DMS 273 (cell line): ENCODE data around the gene CMTM3.
"Not testable (repeated sequence)": the region's sequence is repeated elsewhere in the genome, so short reads cannot be mapped to it uniquely, and the experiment has no call there.

Experiments
- DNase-seq: peaks from one replicate; lab custom pipeline; 2025; ENCODE audit not compliant: unreplicated experiment; lab: John Stamatoyannopoulos, UW

CMTM3 gene

GRCh38 chr16:66604376-66605176, at the start of gene CMTM3:
TSS of gene CMTM3 (plus strand) at chr16:66604704. CDS start at chr16:66604806, 102 bp downstream.
- peak; percentile 85 for DNase-seq

GRCh38 chr16:66560107-66560506, 44.4 kb upstream of the CMTM3 start:
- no peak for DNase-seq

- no peak for DNase-seq
Observed at GRCh38 chr16:66561381-66562080, 43.0 kb upstream of the CMTM3 start.

- DNase-seq: no peak
Observed at GRCh38 chr16:66562409-66562808, 42.1 kb upstream of the CMTM3 start.

GRCh38 chr16:66562986-66563385, 41.5 kb upstream of the CMTM3 start:
- no peak for DNase-seq

GRCh38 chr16:66563574-66564334, 40.8 kb upstream of the CMTM3 start:
- DNase-seq: no peak

GRCh38 chr16:66566051-66566901, 38.2 kb upstream of the CMTM3 start, which contains the start of gene CMTM1:
TSS of gene CMTM1 (plus strand) at chr16:66566439. CDS start at chr16:66566514, 75 bp downstream.
- DNase-seq: no peak

GRCh38 chr16:66567270-66567669, 37.2 kb upstream of the CMTM3 start:
- DNase-seq: not testable (repeated sequence)

GRCh38 chr16:66568355-66568754, 36.1 kb upstream of the CMTM3 start:
- DNase-seq: no peak

GRCh38 chr16:66569131-66569530, 35.4 kb upstream of the CMTM3 start:
- no peak for DNase-seq

GRCh38 chr16:66569827-66570405, 34.6 kb upstream of the CMTM3 start:
- DNase-seq: no peak

- DNase-seq: no peak
Observed at GRCh38 chr16:66572356-66572755, 32.1 kb upstream of the CMTM3 start.

- DNase-seq: no peak
Observed at GRCh38 chr16:66574081-66574480, 30.4 kb upstream of the CMTM3 start.

GRCh38 chr16:66574531-66574930, 30.0 kb upstream of the CMTM3 start:
- no peak for DNase-seq

- no peak for DNase-seq
Observed at GRCh38 chr16:66575060-66575459, 29.4 kb upstream of the CMTM3 start.

GRCh38 chr16:66576296-66576695, 28.2 kb upstream of the CMTM3 start:
- DNase-seq: no peak

GRCh38 chr16:66578651-66579531, 25.6 kb upstream of the CMTM3 start, which contains the start of gene CMTM2:
TSS of gene CMTM2 (plus strand) at chr16:66579463. CDS start at chr16:66579608, 145 bp downstream.
- DNase-seq: no peak

- DNase-seq: peak; percentile 66
Observed at GRCh38 chr16:66580605-66581209, 23.8 kb upstream of the CMTM3 start.
